IMR-90 (cell line): Measurements from ENCODE around the gene NENF. TPM values are rescaled to one million over a fixed set of nuclear protein-coding genes. Genes with fewer than 3 reads are reported as not detected.

Experiments used
- ATAC-seq: fragments of 200-7000 bp; cut with Tn5 transposase; 2 replicates; pipeline ENCODE4 v1.9.1; 2020; ENCODE audit warnings: low read depth, mild to moderate bottlenecking, moderate library complexity
- BruUV-seq: library from RNA; stranded (reverse); fragments of 400-500 nt; replicated peaks from 2 replicates; lab custom pipeline; 2021; lab: Mats Ljungman, UMichigan
- CTCF ChIA-PET: fragments of 300-600 bp; formaldehyde crosslinking; extraction: SDS; loops from one replicate; lab custom pipeline; 2021; ENCODE audit warnings: antibody characterized with exemption; lab: Yijun Ruan, JAX
- POLR2A ChIA-PET: fragments of 300-600 bp; sonication (Branson Sonifier 250); formaldehyde crosslinking; loops from one replicate; lab custom pipeline; 2022; ENCODE audit warnings: antibody characterized with exemption; ENCODE audit not compliant: unreplicated experiment; lab: Charles Lee
- DNase-seq: peaks from one replicate; pipeline ENCODE4 v3.0.0; 2013
- H2AFZ ChIP-seq: replicated peaks from 2 replicates; pipeline ENCODE3; 2013; ENCODE audit warnings: low read length, mild to moderate bottlenecking; ENCODE audit not compliant: poor library complexity
- H2AK5ac ChIP-seq: 2 replicates; pipeline ENCODE4 v1.6.1; 2013; ENCODE audit warnings: low read depth, low read length, inconsistent platforms
- H2AK9ac ChIP-seq: replicated peaks from 2 replicates; pipeline ENCODE3; 2013; ENCODE audit warnings: mild to moderate bottlenecking, low read depth, low read length, moderate library complexity; ENCODE audit not compliant: poor library complexity
- H2BK120ac ChIP-seq: 2 replicates; pipeline ENCODE4 v1.6.1; 2013; ENCODE audit warnings: low read depth, low read length, inconsistent platforms
- H2BK15ac ChIP-seq: 3 replicates; pipeline ENCODE4 v1.6.1; 2013; ENCODE audit warnings: low read depth, low read length, inconsistent platforms
- H2BK20ac ChIP-seq: 2 replicates; pipeline ENCODE4 v1.6.1; 2013; ENCODE audit warnings: low read depth, mild to moderate bottlenecking, inconsistent platforms, low read length, moderate library complexity
- H2BK5ac ChIP-seq: 2 replicates; pipeline ENCODE4 v1.6.1; 2013; ENCODE audit warnings: mild to moderate bottlenecking, low read depth, low read length, inconsistent platforms; ENCODE audit not compliant: poor library complexity, severe bottlenecking
- H3K14ac ChIP-seq: replicated peaks from 2 replicates; pipeline ENCODE4 v1.6.1; 2013; ENCODE audit warnings: low read depth, low read length, inconsistent platforms
- H3K18ac ChIP-seq: 2 replicates; pipeline ENCODE4 v1.6.1; 2013; ENCODE audit warnings: low read depth, low read length, control low read depth
- H3K23ac ChIP-seq: 2 replicates; pipeline ENCODE4 v1.6.1; 2013; ENCODE audit warnings: low read depth, low read length, inconsistent platforms
- H3K27ac ChIP-seq: 2 replicates; pipeline ENCODE4 v1.5.1; 2013; ENCODE audit warnings: mild to moderate bottlenecking, control low read depth, low read length; ENCODE audit not compliant: insufficient read depth
- H3K27me3 ChIP-seq: 2 replicates; pipeline ENCODE4 v1.6.1; 2013; ENCODE audit warnings: low read length; ENCODE audit not compliant: control insufficient read depth, insufficient read depth
- H3K36me3 ChIP-seq: 2 replicates; pipeline ENCODE4 v1.6.1; 2013; ENCODE audit warnings: low read length, mixed read lengths; ENCODE audit not compliant: control insufficient read depth, insufficient read depth
- H3K4ac ChIP-seq: 2 replicates; pipeline ENCODE4 v1.6.1; 2013; ENCODE audit warnings: low read depth, low read length, inconsistent platforms
- H3K4me1 ChIP-seq: 2 replicates; pipeline ENCODE4 v1.6.1; 2013; ENCODE audit warnings: low read length, mixed read lengths; ENCODE audit not compliant: control insufficient read depth, insufficient read depth
- H3K4me2 ChIP-seq: 2 replicates; pipeline ENCODE4 v1.6.1; 2013; ENCODE audit warnings: low read depth, mild to moderate bottlenecking, control low read depth, low read length, moderate library complexity
- H3K4me3 ChIP-seq: 2 replicates; pipeline ENCODE4 v1.5.1; 2013; ENCODE audit warnings: low read depth, mild to moderate bottlenecking, control low read depth, low read length, moderate library complexity; ENCODE audit not compliant: insufficient read depth
- H3K56ac ChIP-seq: 2 replicates; pipeline ENCODE4 v1.6.1; 2013; ENCODE audit warnings: low read length, inconsistent platforms; ENCODE audit not compliant: insufficient read depth; ENCODE audit errors: extremely low read depth
- H3K79me1 ChIP-seq, 2 experiments: 2 replicates each; pipeline ENCODE4 v1.6.1; 2013; ENCODE audit warnings: low read length in 2 of 2, inconsistent platforms in 1 of 2, low read depth in 1 of 2
- H3K9ac ChIP-seq: 2 replicates; pipeline ENCODE4 v1.6.1; 2013; ENCODE audit warnings: low read depth, low read length, control low read depth
- H3K9me1 ChIP-seq: 2 replicates; pipeline ENCODE4 v1.6.1; 2013; ENCODE audit warnings: low read length, inconsistent platforms; ENCODE audit not compliant: insufficient read depth
- H3K9me3 ChIP-seq: 2 replicates; pipeline ENCODE4 v1.6.1; 2013; ENCODE audit warnings: low read length; ENCODE audit not compliant: control insufficient read depth, insufficient read depth
- H4K20me1 ChIP-seq: 2 replicates; pipeline ENCODE4 v1.6.1; 2013; ENCODE audit warnings: low read length, inconsistent platforms; ENCODE audit not compliant: insufficient read depth
- H4K5ac ChIP-seq: 2 replicates; pipeline ENCODE4 v1.6.1; 2013; ENCODE audit warnings: mild to moderate bottlenecking, low read depth, low read length, control low read depth
- H4K8ac ChIP-seq, 2 experiments: 2 replicates each; pipeline ENCODE4 v1.6.1; 2013; ENCODE audit warnings: low read depth in 2 of 2, low read length in 2 of 2, control low read depth in 1 of 2, inconsistent platforms in 1 of 2
- H4K91ac ChIP-seq: 2 replicates; pipeline ENCODE4 v1.6.1; 2013; ENCODE audit warnings: low read depth, low read length, inconsistent platforms; ENCODE audit not compliant: insufficient read depth
- BHLHE40 ChIP-seq: fragments of 150-350 bp; IDR thresholded peaks from 2 replicates; pipeline ENCODE4 v1.6.1; 2016; ENCODE audit warnings: mild to moderate bottlenecking, low read depth, low read length
- CEBPB ChIP-seq: IDR thresholded peaks from 2 replicates; pipeline ENCODE4 v1.6.1; 2012; ENCODE audit warnings: low read depth, low read length, improper control_type of control experiment
- CHD1 ChIP-seq: IDR thresholded peaks from 2 replicates; pipeline ENCODE4 v1.6.1; 2012; ENCODE audit warnings: low read depth, low read length, improper control_type of control experiment
- FOS ChIP-seq: fragments of 150-350 bp; IDR thresholded peaks from 2 replicates; pipeline ENCODE4 v1.6.1; 2016; ENCODE audit warnings: low read depth, low read length
- MAFK ChIP-seq: IDR thresholded peaks from 2 replicates; pipeline ENCODE4 v1.6.1; 2012; ENCODE audit warnings: low read depth, low read length, improper control_type of control experiment
- MAZ ChIP-seq: IDR thresholded peaks from 2 replicates; pipeline ENCODE4 v1.6.1; 2012; ENCODE audit warnings: low read depth, mild to moderate bottlenecking, low read length, improper control_type of control experiment, moderate library complexity, borderline replicate concordance
- MXI1 ChIP-seq: IDR thresholded peaks from 2 replicates; pipeline ENCODE4 v1.6.1; 2012; ENCODE audit warnings: low read depth, mild to moderate bottlenecking, low read length, moderate library complexity, borderline replicate concordance
- POLR2A ChIP-seq: IDR thresholded peaks from 2 replicates; pipeline ENCODE4 v1.6.1; 2012; ENCODE audit warnings: mild to moderate bottlenecking, low read depth, low read length
- RAD21 ChIP-seq: IDR thresholded peaks from 2 replicates; pipeline ENCODE4 v1.6.1; 2012; ENCODE audit warnings: low read length, improper control_type of control experiment
- RCOR1 ChIP-seq: IDR thresholded peaks from 2 replicates; pipeline ENCODE4 v1.6.1; 2012; ENCODE audit warnings: mild to moderate bottlenecking, low read length, improper control_type of control experiment; ENCODE audit not compliant: insufficient replicate concordance
- RFX5 ChIP-seq: IDR thresholded peaks from 2 replicates; pipeline ENCODE4 v1.8.0; 2012; ENCODE audit warnings: low read depth, mild to moderate bottlenecking, low read length, moderate library complexity
- SMC3 ChIP-seq: fragments of 150-350 bp; IDR thresholded peaks from 2 replicates; pipeline ENCODE4 v1.6.1; 2016; ENCODE audit warnings: low read depth, mild to moderate bottlenecking, antibody characterized with exemption, low read length, moderate library complexity
- USF2 ChIP-seq: fragments of 150-350 bp; IDR thresholded peaks from 2 replicates; pipeline ENCODE4 v1.6.1; 2017; ENCODE audit warnings: mild to moderate bottlenecking, antibody characterized with exemption, low read length, low read depth
- WGBS, 2 experiments: methylation state at CpG; one replicate each; pipeline versions ENCODE4 v1.1.5 to v1.1.7; 2013; ENCODE audit warnings: missing lambda C conversion rate in 2 of 2; ENCODE audit not compliant: insufficient read length in 1 of 2; ENCODE audit errors: extremely low coverage in 2 of 2; 5-methylcytosine and 5-hydroxymethylcytosine counted together
- dilution Hi-C: fragments of 300-500 bp; cut with HindIII; formaldehyde crosslinking; loops from one replicate; pipeline ENCODE4 v1.14.3; 2018; ENCODE audit warnings: low sequenced_read_pairs; ENCODE audit not compliant: unreplicated experiment
- in situ Hi-C: fragments of 300-500 bp; cut with MboI; formaldehyde crosslinking; loops from 3 replicates; pipeline ENCODE4 v1.14.3; 2019; ENCODE audit warnings: low sequenced_read_pairs, inconsistent platforms, mixed read lengths
- intact Hi-C: fragments of 100-400 bp; cut with micrococcal nuclease; formaldehyde crosslinking; loops from 2 replicates; pipeline ENCODE4 v1.10.0; 2022
- polyA plus RNA-seq, 3 experiments: library from polyadenylated mRNA; depleted of rRNA; stranded (reverse); fragments of >200 nt; gene quantifications; 2 replicates each; pipeline ENCODE4 v1.2.3, GENCODE V29; 2012; ENCODE audit warnings: low replicate concordance in 1 of 3
- total RNA-seq: library from RNA; depleted of rRNA; stranded (reverse); fragments of >200 nt; gene quantifications from 2 replicates; pipeline ENCODE4 v1.2.3, GENCODE V29; 2012
- TF ChIP-seq, protein P1 (sequence below): conservative IDR thresholded peaks from 2 replicates; pipeline ENCODE4 v1.5.1; 2012; ENCODE audit warnings: mild to moderate bottlenecking, low read depth, low read length, improper control_type of control experiment
- TF ChIP-seq, protein P2 (sequence below): fragments of 150-350 bp; IDR thresholded peaks from 2 replicates; pipeline ENCODE4 v1.6.1; 2016; ENCODE audit warnings: low read depth, mild to moderate bottlenecking, low read length, moderate library complexity, borderline replicate concordance

NENF gene
- total and polyA plus RNA-seq, 2 of the 4 experiments (the other 2 are of a cell fraction) = 16.0 to 40.4 TPM

- H3K79me1 ChIP-seq = no peaks in the 10 kb centered on the region
- H3K23ac ChIP-seq = no peak overlapping the region
- H3K9me1 ChIP-seq = peaks cover 7% of the 10 kb centered on the region; the same call in 1 of the 2 replicates
- H3K4ac ChIP-seq = no peak overlapping the region
- no peak overlapping the region for H3K56ac ChIP-seq
- H3K27me3 ChIP-seq = peaks cover 4% of the 10 kb centered on the region; the same call in 1 of the 2 replicates
- H4K8ac ChIP-seq = no peak overlapping the region
- BruUV-seq = no TSS peak
- CTCF ChIA-PET = no interaction called here
- H4K91ac ChIP-seq = no peak overlapping the region
- no peaks in the 10 kb centered on the region for H3K9me3 ChIP-seq
- intact Hi-C loops (loop anchor here (10.0 kb wide), 1 partner anchor 283 kb away; no protein-coding TSS in a partner anchor), in situ Hi-C loops (no loop called here), dilution Hi-C loops (no loop called here)
- H3K4me1 ChIP-seq = 0 out of 2 replicates have a peak, but pooled peaks cover 1% of the 10 kb centered on the region
- no peak overlapping the region for H2BK20ac ChIP-seq
- no peaks in the 10 kb centered on the region for H4K20me1 ChIP-seq
- H3K27ac ChIP-seq = no peak overlapping the region
- no peak overlapping the region for H2BK5ac ChIP-seq
- no peak overlapping the region for H2BK120ac ChIP-seq
- WGBS, 2 experiments = 92% methylated on average over 5 of the region's 17 CpGs; no CpG with 5 or more reads in 1 of the 2 experiments
- no peak overlapping the region for H3K9ac ChIP-seq
- H4K5ac ChIP-seq = no peak overlapping the region
- H3K4me2 ChIP-seq = no peak overlapping the region
- no peak for ATAC-seq
- H3K14ac ChIP-seq = no peak overlapping the region
- H2BK15ac ChIP-seq = no peak overlapping the region
- H2AFZ ChIP-seq = peak overlapping the region; percentile 43
- H2AK9ac ChIP-seq = no peak overlapping the region
- DNase-seq = no peak
- POLR2A ChIA-PET = no interaction called here
- no peak overlapping the region for H3K18ac ChIP-seq
- no peaks in the 10 kb centered on the region for H3K36me3 ChIP-seq
- H2AK5ac ChIP-seq = peak overlapping the region; percentile 51
- no peak overlapping the region for H3K4me3 ChIP-seq
- TF ChIP-seq, protein P1, sequence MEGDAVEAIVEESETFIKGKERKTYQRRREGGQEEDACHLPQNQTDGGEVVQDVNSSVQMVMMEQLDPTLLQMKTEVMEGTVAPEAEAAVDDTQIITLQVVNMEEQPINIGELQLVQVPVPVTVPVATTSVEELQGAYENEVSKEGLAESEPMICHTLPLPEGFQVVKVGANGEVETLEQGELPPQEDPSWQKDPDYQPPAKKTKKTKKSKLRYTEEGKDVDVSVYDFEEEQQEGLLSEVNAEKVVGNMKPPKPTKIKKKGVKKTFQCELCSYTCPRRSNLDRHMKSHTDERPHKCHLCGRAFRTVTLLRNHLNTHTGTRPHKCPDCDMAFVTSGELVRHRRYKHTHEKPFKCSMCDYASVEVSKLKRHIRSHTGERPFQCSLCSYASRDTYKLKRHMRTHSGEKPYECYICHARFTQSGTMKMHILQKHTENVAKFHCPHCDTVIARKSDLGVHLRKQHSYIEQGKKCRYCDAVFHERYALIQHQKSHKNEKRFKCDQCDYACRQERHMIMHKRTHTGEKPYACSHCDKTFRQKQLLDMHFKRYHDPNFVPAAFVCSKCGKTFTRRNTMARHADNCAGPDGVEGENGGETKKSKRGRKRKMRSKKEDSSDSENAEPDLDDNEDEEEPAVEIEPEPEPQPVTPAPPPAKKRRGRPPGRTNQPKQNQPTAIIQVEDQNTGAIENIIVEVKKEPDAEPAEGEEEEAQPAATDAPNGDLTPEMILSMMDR = no peak
- TF ChIP-seq RCOR1 = no peak
- no peak for TF ChIP-seq MXI1
- TF ChIP-seq CEBPB = no peak
- no peak for TF ChIP-seq SMC3
- no peak for TF ChIP-seq MAFK
- no peak for TF ChIP-seq MAZ
- TF ChIP-seq RFX5 = no peak
- no peak for TF ChIP-seq FOS
- no peak for TF ChIP-seq BHLHE40
- TF ChIP-seq POLR2A = no peak
- TF ChIP-seq RAD21 = no peak
- TF ChIP-seq CHD1 = no peak
- no peak for TF ChIP-seq USF2
- TF ChIP-seq, protein P2, sequence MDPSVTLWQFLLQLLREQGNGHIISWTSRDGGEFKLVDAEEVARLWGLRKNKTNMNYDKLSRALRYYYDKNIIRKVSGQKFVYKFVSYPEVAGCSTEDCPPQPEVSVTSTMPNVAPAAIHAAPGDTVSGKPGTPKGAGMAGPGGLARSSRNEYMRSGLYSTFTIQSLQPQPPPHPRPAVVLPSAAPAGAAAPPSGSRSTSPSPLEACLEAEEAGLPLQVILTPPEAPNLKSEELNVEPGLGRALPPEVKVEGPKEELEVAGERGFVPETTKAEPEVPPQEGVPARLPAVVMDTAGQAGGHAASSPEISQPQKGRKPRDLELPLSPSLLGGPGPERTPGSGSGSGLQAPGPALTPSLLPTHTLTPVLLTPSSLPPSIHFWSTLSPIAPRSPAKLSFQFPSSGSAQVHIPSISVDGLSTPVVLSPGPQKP = no peak
These were observed 39.4 kb downstream of the NENF start for GRCh38 chr1:212471891-212472675.
